Measurements from ENCODE around the gene CFAP20.

DNA sequence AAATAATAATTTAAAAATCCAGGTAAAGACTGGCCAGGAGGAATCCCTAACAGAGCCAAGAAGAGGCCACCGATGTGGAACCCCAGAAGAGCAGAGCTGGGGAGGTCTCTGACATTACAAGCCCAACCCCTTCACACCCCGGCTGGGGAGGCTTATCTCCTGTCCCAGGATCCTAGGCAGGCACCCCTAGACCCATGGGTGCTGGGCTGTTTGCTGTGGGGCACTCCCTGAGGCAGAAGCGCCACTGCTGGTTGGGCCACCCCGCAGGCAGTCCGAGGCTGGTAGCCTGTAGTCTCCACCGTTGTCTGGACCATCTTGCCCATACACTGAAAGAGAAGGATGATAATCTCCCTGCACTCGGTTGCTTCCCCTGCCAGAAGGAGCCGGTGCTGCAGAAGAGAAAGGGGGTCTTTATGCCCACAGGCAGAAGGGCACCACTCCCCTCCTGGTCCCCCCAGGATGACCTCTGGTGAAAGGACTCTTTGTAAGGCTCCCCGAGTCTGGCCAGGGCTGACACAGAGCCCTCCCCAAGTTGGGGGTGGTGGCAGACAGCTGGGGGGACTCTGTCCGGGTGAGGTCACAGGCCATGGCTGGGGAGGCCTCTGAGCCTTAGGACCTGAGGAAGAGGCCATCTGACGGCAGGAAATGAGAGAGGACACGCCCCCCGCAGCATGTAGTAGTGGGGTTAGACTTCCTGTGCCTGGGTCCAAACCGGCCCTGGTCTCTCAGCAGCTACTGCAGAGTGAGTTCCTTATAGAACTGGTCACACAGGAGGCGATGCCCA is 34.2 kb downstream of the CFAP20 start:
- TF ChIP-seq, protein P1, sequence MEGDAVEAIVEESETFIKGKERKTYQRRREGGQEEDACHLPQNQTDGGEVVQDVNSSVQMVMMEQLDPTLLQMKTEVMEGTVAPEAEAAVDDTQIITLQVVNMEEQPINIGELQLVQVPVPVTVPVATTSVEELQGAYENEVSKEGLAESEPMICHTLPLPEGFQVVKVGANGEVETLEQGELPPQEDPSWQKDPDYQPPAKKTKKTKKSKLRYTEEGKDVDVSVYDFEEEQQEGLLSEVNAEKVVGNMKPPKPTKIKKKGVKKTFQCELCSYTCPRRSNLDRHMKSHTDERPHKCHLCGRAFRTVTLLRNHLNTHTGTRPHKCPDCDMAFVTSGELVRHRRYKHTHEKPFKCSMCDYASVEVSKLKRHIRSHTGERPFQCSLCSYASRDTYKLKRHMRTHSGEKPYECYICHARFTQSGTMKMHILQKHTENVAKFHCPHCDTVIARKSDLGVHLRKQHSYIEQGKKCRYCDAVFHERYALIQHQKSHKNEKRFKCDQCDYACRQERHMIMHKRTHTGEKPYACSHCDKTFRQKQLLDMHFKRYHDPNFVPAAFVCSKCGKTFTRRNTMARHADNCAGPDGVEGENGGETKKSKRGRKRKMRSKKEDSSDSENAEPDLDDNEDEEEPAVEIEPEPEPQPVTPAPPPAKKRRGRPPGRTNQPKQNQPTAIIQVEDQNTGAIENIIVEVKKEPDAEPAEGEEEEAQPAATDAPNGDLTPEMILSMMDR (IDR thresholded peaks at IDR 0.05): no peak
- TF ChIP-seq POLR2A (IDR thresholded peaks at IDR 0.05) (no peak), EP300 (IDR thresholded peaks at IDR 0.05) (no peak)
